ENCODE results near the gene MYBPC1.

MYBPC1 gene

DNA sequence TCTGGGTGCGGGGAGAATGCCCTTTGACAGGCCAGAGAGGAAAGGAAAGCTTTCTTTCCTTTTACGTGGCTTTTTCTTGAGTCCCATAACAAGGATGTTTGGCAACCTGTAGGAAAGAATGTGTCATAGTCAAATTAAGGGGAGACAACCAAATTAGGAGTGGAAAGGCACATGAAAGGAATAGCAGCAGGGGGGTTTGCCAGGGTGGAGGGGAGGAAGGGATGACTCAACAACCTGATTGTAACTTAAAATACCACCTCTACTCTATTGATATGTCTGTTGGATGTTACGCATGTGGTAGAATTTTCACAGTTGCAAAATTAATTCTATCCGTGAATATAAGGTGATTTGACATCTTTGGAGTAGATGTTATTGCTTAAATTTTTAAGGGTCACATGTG lies 28.5 kb upstream of the MYBPC1 start:
- TF ChIP-seq ZFX (IDR thresholded peaks at IDR 0.05; ENCODE audit: borderline replicate concordance): no peak
- TF ChIP-seq, protein P1, sequence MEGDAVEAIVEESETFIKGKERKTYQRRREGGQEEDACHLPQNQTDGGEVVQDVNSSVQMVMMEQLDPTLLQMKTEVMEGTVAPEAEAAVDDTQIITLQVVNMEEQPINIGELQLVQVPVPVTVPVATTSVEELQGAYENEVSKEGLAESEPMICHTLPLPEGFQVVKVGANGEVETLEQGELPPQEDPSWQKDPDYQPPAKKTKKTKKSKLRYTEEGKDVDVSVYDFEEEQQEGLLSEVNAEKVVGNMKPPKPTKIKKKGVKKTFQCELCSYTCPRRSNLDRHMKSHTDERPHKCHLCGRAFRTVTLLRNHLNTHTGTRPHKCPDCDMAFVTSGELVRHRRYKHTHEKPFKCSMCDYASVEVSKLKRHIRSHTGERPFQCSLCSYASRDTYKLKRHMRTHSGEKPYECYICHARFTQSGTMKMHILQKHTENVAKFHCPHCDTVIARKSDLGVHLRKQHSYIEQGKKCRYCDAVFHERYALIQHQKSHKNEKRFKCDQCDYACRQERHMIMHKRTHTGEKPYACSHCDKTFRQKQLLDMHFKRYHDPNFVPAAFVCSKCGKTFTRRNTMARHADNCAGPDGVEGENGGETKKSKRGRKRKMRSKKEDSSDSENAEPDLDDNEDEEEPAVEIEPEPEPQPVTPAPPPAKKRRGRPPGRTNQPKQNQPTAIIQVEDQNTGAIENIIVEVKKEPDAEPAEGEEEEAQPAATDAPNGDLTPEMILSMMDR (IDR thresholded peaks at IDR 0.05): no peak
- H3K27ac ChIP-seq: no peak overlapping the region; the same call in 1 of the 2 replicates

GRCh38 chr12:101567918-101568317 lies 26.9 kb upstream of the MYBPC1 start:
- H3K27ac ChIP-seq: peak overlapping the region; percentile 17

DNA sequence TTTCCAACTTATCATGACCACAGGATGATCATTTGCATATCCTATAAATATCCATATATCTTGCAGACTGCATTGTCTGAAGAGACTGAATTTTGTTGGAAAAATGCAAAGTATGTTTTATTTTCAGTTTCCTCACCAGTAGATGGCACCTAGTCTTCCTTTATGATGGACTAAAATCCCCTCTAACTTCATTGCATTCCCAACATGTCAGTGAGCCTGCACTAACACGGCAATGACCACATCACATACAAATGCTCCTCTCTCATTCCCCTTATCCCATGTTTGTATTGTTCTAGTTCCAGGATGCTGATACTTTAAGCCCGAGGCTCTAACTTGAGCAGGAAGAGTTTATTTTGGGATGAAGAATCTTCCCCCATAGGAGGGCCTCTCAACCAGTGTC lies 24.7 kb upstream of the MYBPC1 start:
- TF ChIP-seq, protein P1 (IDR thresholded peaks at IDR 0.05): peak; percentile 78
- no peak for TF ChIP-seq ZFX (IDR thresholded peaks at IDR 0.05; ENCODE audit: borderline replicate concordance)
- H3K27ac ChIP-seq: peak overlapping the region; percentile 56

More at GRCh38 chr12:101567918-101568317, 26.9 kb upstream of the MYBPC1 start:
- TF ChIP-seq, protein P1 (IDR thresholded peaks at IDR 0.05): no peak
- no peak for TF ChIP-seq ZFX (IDR thresholded peaks at IDR 0.05; ENCODE audit: borderline replicate concordance)

DNA sequence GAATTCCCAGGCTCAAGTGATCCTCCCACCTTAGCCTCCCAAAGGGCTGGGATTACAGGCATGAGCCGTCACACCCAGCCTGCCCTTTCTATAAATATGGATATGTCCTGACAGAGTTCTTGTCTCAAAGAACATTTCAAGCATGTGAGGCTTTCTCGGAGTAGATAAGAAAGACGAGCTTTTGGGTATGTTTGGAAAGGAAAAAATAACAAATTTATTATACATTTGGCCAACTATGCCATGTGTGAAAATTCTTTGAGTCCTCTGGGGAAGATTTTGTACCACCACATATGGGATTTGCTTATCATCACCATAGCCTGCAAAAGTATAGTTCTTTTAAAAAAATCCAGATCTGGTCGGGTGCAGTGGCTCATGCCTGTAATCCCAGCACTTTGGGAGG lies 23.7 kb upstream of the MYBPC1 start:
- TF ChIP-seq, protein P1 (IDR thresholded peaks at IDR 0.05): no peak
- no peak for TF ChIP-seq ZFX (IDR thresholded peaks at IDR 0.05; ENCODE audit: borderline replicate concordance)
- peak overlapping the region; percentile 56 for H3K27ac ChIP-seq

GRCh38 chr12:101573743-101574142 lies 21.0 kb upstream of the MYBPC1 start:
- H3K27ac ChIP-seq: no peak overlapping the region
- TF ChIP-seq, protein P1 (IDR thresholded peaks at IDR 0.05): no peak
- TF ChIP-seq ZFX (IDR thresholded peaks at IDR 0.05; ENCODE audit: borderline replicate concordance): no peak

DNA sequence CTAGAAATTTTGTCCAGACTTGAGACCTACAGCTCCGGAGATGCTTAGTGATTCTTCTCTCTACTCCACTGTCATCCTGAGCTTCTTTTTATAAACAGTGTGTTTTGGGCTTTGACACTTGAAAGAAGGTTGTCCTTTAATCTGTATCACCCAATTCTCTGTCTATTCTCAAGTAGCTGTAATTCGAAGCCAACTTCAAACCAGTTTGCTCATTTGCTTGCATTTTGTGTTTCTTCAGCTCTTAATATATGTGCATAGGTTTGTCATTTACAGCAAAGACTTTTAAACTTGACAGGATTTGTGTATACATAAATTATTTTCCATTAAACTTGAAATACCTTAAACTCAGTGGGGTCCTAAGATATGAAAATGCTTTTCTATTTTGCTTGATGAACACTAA lies 16.4 kb upstream of the MYBPC1 start:
- no peak overlapping the region for H3K27ac ChIP-seq
- TF ChIP-seq ZFX (IDR thresholded peaks at IDR 0.05; ENCODE audit: borderline replicate concordance): no peak
- TF ChIP-seq, protein P1 (IDR thresholded peaks at IDR 0.05): no peak

DNA sequence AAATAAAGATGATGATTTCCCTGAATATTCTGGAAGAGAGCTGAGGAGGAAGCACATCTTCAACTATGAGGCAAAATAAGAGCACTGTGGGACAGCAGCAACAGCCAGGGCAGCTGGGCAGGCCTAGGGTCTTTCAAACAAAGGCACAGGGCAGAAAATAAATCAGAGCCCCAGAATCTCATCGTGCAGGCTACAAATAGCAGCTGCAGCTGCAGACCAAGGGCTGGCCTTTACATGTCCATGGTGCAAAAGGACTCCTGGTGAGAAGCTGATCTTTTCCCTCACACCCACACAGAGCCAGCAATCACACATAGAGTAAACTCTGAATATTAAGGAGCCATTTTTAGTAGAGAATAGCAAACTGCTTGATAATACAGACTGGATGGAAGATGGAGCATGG lies 13.6 kb upstream of the MYBPC1 start:
- no peak for TF ChIP-seq ZFX (IDR thresholded peaks at IDR 0.05; ENCODE audit: borderline replicate concordance)
- TF ChIP-seq, protein P1 (IDR thresholded peaks at IDR 0.05): no peak

More for the DNA sequence above, 13.6 kb upstream of the MYBPC1 start:
- no peak overlapping the region for H3K27ac ChIP-seq
